Activated T-cell treated with anti-CD3 and anti-CD28 coated beads for 48 hours (primary cell): Measurements from ENCODE around the gene MRRF.
A peak's percentile ranks its signal among the peaks of the same experiment; 100 is the strongest.

Experiments
- DNase-seq: peaks from one replicate; pipeline ENCODE4 v3.0.0-alpha.2; 2020; ENCODE audit warnings: low read depth

MRRF gene

DNA sequence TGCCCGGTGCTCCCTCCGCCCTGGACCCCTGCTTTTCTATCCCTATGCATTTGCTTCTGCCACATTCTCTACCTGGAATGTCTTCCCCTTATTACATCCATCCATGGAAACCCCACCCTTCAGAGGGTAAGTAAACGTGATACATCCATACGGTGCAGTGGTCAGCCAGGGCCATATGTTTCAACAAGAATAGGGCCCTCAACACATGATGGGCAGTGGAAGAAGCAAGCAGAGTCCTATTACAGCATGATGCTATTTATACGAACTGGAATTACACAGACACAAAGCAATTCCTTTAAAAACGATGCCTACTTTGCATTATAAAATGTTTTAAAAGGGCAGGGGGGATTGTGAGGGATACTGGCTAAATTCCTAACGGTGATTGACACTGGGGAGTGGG is 68.0 kb downstream of the MRRF start:
- no peak for DNase-seq

DNA sequence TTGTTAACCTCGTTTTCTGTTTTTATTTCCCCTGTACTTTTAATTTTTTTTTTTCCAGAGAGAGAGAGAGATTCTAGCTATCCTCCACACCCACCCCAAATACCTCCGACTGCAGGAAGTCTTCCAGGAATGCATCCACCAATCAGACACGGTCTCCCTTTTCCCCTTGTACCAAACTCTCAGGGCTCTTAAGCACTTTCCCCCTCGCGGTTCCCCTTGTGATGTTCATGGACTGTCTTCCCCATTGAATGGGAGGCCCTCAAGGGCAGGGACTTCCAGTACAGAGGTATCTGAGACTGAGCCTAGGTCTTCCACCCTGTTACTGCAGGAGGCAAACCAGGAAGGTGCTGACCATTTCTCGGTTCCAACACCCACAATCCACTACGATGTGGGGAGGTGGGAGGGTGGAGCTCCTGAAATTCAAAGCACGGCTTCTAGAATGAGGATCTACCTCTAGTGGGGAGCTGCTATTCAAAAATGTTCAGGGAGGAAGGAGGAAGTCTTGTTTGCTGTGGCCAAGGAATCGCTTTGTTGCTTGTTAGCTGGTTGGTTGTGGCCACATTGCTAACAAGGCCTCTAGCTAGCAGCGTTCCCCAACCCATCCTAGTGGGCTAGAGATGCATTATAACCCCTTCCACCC is 68.6 kb downstream of the MRRF start:
- DNase-seq: no peak

DNA sequence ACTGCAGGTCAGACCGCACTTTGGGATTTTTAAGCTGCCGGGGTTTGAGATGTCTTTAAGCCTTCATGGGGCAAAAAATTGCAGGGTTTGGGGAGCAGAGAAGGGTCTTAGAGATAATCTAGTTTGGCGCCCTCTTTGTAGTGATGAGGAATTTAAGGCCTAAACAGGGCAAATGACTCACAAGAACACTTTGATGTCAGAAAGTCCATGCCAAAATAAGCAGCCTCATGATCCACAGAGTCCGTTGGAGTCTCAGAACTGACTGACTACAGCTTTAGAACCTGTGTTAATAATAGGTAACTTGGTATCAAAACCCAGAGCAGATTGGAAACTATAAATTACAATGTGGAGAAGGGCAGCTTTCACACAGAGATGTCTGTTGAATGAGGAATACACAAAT is 70.2 kb downstream of the MRRF start:
- no peak for DNase-seq

DNA sequence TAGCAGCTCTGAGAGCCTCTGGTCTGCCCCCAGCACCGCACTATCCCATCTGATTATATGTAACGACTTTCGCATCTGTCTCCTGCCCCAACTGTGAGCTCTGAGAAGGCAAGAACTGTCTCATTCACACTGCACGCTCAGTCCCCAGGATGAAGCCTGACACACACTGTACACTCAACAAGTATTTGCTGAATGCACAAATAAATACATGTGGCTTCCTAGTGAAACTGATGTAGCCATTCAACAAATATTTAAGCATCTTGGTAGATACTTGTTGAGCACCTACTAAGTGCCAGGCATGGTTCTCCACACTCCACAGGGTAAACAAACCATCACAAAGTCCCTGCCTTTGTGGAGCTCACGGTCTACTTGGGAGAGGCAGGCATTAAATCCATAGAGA is 71.5 kb downstream of the MRRF start:
- DNase-seq: no peak

DNA sequence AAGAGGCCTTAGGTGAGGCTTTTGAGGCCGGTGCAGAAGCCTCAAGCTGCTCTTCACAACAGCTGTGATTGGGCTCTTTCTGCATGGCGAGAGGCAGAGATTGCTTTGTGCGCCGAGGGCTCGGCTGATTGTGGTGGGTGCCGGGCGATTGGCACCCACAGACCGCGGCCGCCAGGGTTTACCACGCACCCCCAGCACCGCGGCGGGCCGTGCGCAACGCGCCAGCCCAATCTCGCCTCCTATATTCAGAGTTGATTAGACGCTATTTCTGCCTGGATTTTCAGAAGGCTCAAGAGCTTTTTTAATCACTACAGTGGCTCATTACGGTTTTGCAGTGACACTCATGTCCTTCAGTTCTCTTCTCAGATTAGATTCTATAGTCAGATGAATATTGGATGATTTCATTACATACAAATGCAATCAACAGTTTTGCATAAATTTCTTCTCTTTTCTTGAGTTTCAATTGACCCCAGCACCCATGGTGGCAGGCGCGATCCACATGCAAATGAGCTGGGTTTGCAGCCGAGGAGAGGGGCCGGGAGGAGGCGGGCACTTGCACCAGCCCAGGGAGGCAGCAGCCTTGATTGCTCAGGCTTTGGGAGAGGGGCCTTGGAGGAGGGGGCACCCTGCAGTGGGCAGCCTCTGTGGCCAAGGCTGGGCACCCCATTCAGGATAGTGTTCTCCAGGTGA is 72.3 kb downstream of the MRRF start:
- no peak for DNase-seq

DNA sequence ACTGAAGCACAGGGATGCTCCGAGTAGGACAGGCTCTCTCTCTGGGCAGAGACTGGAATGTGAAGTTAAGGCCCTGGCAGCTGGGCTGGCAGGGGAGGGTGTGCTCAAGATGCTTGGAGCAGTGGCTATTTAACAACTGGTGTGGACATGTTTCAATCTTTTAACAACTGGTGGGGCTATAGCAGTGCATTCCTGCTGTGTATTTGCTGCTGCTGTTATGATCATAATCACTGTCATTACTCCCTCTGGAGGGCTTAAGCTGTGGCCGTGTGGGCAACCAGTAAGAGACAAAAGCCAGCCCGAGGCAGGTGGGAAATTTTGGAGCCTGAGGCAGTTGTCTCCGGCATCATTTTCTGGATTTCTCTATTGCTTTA is 72.9 kb downstream of the MRRF start:
- no peak for DNase-seq

DNA sequence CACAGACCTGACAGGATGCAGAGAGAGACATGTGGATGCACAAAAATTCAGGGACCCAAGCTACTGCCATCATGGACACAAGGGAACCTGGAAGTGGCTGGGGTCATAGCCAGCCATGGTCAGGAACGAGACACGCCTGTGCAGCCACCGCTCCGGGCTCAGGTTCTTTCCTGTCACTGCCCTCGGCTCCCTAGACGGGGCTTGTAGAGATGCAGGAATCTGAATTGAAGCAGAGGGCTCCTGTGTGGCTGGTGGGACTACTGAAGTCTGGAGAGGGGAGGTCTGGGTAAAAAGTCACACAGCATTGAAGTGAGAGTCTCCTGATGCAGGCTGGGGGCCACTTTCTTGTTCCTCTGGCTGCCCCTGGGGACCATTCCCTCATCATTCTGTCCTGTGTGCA is 73.9 kb downstream of the MRRF start:
- DNase-seq: no peak

DNA sequence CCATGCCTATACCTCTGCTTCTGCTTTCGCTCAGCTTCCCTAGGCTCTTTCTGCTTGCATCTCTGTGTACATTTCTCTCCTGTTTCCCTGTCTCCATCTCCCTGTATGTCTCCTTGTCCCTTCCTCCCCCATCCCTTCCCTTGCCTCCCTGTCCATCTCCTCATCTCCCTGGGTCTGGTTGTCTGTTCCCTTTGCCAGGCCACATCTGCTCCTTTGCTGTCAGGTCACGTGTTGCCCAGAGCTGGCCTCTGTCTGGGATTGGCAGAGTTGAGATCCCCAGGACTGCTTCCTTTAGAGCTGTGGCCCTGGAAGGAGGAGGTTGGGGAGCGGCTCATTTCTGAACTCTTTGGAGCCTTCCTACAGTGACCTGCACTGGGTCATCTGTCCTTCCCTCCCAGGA is 74.3 kb downstream of the MRRF start:
- DNase-seq: no peak

DNA sequence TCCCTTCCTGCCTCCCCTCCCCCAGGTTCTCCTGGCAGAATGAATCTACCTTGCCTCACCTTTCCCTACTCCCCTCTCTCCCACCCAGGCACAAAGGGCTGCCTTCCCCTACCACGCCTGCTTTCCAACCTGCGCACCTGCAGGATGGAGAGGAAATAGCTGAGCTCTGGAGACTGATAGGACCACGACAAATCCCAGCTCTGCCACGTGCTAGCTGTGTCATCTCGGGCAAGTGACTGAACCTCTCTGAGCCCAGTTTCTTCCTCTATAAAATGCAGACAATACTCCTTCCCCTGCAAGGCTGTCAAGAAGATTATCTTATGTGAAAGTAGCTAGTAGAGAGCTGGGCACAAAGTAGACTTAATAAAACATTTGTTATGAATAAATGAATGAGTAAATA is 74.9 kb downstream of the MRRF start:
- DNase-seq: no peak

DNA sequence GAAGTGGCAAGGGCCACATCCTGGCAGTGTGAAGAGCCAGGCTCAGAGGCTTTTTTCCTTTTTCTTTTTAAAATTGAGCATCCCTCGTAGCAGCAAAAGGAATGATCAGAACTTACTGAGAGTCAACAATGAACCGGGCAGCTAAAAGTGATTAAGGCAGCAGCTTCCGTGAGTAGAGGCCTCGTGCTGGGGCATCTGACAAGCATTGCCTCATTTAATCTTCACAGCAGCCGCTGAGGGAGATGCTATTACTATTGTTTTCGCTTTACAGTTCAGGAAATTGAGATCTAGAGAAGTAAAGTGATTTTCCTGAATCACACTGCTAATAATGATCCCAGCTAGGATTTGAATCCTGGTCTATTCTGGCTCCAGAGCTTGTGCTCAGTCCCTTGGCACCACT is 75.5 kb downstream of the MRRF start:
- no peak for DNase-seq

DNA sequence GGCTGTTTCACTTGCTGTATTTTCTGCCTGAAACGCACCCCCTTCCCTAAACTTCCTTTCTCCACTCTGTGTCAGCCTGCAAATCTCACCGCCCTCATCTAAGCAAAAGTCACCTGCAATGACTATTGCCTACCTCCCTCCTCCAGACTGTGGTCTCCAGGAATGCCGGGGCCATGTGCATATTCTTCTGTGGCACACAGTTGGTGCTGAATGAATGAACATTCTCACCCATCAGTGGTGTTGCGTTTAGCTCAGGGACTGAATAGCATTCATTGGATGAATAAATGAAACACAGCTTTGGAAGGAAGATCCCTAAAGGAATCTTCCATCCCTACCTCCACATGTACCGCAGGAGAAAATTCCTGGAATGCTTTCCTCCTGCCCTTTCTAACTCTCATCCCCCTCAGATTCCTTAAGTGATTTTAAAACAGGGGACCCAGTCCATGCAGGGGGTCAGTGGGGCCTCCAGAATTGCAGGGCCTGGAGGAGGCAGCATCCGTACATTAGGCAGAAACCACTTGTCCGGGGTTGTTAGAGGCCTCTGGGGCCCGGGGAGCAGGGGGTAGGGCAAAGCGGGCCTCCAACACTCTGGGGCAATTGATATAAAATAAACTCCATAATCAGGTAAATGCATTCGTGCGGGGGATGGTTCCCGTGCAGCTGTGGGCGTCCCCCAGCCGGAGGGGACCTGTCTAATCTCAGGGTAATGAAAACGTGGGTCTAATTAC is 77.8 kb downstream of the MRRF start:
- no peak for DNase-seq

DNA sequence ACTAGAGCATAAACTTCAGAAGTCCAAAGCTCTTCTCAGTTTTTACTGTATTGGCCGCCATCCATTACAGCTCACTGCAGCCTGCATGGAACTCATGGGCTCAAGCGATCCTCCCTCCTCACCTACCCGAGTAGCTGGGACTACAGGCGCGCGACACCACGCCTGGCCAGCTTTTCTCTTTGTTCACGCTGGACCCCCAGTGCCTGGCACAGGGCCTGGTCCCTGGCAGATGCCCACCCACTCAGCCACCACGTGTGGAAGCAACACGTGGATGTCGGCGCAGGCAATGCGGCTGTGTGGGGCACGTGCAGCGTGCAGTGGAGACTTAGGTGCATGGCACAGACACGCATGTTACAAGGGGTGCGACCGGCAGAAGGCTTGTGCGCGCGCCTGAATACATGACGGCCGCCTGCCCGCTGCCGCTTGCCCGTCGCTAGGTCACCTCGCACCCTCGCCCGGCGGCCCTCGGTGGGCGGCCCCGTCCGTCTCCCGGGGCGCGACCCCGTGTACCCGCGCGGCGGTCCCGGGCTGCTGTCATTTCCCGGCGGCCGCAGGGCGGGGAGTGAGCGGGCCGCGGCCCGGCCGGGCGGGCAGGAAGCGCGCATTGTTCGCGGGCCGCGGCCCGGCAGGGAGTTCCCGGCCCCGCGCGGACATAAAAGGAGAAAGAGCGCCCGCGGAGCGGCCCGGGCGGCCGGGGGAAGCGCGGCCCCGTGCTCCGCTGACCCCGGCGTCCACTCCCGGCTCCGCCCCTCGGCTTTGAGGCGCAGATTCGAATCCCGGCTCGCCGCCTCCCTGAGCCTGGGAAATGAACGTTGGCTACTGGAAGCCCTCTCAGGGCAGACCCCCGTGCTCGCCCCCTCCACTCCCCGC is 82.0 kb downstream of the MRRF start:
- no peak for DNase-seq

DNA sequence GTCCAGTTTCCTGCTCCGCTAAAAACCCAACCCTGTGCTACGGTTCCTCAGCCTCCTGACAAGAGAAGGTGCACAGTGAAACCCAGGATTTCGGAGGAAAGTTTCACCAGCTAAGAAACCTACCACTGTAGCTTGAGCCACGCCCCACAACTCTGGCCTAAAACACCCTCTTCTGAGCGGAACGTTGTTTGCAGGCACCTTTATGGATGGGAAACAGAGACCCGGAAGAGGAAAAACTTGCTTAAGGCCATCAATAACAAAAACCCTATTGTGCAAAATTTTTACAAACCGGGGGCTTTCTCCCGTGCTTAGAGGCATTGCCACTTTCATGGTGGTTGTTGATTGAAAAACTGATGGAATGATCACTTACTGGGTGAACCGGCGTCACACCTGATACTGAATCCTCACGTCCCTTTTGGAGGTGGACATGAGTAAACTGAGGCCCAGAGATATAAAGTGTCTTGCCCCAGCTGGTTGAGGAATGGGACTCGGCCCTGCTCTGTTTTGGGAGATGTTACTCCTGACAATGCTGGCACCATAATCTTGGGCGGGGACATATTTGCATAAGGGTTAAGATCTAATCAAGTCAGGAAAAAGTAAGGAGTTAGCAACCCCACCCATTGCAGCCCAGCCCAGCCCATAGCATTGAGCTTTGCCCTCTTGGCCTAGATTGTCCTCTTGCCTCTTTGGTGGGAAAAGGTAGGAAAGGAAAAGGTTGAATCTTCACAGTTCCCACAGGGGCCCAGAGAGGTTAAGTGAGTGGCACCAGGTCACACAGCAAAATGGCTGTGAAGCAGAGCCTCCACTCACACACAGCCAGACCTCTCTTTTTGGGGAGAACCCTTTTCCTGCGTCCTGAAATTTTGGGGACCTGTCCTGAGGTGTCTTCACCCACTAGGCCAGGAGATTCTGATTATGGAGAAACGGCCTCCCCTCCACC is 82.9 kb downstream of the MRRF start:
- DNase-seq: no peak

DNA sequence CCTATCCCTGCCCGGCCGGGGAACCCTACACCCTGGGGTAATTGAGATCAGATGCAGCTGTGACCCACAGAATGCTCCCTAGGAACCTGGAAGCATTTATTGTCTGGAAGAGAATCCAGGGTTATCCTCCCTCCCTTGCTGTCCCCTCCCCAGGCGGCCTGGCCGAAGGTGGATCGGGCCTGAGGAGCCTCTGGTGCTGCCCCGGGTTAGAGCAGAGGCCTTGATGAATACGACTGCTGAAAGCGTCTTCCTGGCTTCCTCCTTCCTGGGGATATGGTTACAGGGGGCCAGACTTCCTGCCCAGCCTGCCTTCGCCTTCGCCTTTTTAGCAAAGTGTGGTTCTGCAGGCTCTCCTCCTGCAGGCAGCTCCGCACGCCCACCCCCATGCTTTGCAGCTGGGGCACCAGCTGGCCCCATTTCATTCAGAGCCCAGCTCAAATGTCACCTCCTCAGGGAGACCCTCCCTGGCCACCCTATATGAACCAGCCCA is 83.7 kb downstream of the MRRF start:
- no peak for DNase-seq

DNA sequence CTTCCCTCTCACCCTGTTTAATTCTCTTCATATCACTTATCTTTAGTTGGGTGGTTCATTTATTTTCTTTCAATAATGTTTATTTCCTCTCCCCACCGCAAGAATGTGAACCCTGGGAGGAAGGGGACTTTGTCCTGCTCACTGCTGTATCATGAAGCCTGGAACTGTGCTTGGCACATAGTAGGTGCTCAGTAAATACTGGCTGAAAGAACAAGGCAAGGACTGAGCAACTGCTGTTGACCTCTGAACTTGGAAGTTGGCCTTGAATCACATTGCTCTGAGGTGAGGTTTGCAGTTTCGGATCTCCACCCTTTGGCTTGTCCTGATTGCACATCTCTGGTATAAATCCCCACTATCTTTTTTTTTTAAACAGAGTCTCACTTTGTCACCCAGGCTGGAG is 84.1 kb downstream of the MRRF start:
- no peak for DNase-seq

DNA sequence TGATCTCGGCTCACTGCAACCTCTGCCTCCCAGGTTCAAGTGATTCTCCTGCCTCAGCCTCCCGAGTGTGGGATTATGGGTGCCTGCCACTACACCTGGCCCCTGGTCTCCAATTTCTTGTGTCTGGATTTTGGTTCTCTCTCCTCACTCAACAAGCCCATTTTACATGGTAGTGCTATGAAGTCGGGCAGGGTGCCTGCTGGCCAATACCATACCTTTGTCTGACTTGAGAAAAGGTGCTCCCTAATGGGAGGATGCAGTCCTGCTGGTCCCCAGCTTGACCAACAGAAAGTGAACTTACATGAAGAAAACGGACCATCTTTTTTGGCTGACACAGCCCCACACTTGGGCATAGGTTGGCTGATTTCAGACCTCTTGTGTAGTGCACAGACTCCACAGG is 84.5 kb downstream of the MRRF start:
- DNase-seq: no peak

DNA sequence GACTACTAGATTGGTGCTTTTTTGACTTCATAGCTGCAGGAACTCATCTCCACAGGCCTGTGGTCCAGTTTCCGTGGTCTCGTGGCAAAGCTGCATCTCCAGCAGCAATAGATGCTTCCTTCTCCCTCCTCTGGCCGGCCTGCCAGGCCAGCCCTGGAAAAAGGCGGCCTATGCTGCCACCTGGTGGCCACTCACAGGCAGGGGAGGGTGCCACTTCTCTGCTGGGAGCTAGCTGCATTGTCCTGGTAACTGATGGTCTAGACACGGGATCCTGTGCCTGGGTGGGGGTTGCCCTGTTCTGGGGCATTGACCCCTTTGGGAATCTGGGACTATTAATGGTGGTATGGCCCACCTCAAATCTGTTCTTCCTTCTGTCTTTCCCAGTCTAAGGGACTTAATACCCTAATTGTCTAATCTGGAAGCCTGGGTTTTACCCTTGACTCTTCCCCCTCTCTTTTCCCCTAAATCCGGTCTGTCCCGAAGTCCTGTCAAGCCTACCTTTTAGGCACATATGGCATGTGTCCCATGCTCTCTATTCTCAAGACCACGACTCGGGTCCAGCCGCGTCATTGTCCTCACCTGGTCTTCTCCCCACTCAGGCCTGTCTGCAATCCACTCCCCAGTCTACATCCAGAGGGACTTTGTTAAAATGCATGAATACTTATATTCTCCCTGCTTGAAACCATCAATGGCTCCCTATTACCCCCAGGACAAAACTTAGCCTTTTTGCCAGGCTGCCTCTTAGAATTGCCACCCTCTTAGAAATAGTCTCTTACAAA is 86.1 kb downstream of the MRRF start:
- peak; percentile 73 for DNase-seq

DNA sequence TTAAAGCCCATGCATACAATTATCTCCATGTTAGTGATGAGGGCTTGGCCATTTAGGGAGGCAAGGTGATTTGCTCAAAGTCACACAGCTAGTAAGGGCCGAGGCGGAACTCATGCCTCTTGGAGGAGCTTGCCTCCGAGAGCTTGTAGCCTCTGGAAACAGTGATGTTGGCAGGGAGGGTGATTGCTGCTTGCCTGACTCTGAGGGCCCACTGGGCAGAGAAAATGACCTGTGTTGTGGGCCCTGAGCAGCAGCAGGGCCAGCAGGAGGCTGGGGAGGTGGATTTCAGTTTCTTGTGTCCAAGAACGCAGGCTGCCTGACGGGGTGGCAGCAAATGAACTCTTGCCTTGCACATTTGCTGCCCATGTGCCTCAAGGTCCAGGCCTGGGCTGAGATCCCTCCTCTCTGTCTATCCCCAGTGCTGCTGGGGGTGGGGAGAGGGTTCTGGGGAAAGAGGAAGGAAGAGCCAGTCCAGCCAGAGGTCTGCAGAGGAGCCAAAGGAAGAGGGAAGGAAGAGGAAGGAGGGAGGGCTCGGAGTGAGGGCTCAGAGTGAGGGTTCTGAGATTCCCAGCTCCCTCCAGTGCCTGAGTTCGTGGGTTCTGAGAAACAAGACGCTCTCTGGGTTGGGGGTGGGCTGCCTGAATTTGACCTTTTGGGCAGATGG is 90.0 kb downstream of the MRRF start:
- no peak for DNase-seq

DNA sequence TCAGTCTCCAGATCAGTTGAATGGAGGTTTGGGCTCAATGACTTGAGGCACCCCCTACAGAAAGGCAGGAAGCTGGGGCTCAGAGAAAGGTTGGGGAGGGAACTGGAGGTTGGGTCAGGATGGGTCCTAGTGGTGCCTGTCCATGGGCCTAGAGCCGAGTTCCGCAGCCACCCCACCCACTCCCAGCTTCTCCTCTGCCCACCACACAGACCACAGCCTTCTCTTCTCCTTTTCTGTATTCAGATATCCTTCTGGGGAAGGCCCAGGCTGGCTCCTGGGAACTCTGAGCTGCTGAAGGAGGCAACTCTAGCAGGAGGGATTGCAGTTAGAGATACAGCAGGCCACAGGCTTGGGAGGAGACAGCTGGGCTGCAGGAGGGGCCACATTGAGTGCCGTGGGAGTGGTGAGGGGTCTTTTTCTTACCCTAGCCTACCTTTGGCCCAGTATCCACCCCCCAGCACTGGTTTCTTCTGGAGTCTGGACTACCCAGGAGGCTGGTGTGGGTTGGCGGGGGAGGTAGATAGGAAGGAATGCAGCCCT is 90.7 kb downstream of the MRRF start:
- DNase-seq: no peak

DNA sequence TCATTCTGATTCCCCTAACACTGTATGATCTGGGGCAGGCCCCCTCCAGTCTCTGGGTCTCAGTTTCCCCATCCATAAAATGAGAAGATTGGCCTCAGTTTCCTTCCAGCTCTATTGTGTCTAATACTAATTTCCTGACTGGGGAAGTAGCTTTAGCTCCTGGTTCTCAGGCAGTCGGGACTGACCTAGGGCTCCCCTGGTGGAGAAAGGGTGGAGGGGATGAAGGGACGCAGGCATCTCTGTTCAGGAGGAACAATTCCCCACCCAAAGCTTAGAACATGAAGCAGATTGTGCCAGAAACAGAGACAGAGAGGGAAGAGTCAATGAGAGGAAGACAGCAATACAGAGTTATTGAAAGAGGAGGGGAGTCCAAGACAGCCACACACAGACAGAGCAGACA is 91.9 kb downstream of the MRRF start:
- no peak for DNase-seq
